ENCODE data around the gene C17orf67.

GRCh38 chr17:56868716-56869115 is 35.0 kb upstream of the C17orf67 start:
- TF ChIP-seq EZH2 (IDR thresholded peaks at IDR 0.05; ENCODE audit: insufficient read depth, poor library complexity, severe bottlenecking) (no peak), EZH2phosphoT487 (IDR thresholded peaks at IDR 0.05; ENCODE audit: insufficient read depth, low read depth) (no peak)
